HG02642 (cell line): Measurements from ENCODE around the gene GDPGP1.

Source experiments
- ATAC-seq: cut with Tn5 transposase; IDR thresholded peaks from one replicate; pipeline ENCODE4 v1.9.1; 2021; ENCODE audit warnings: mild to moderate bottlenecking; ENCODE audit not compliant: unreplicated experiment, poor library complexity

The GDPGP1 gene

DNA sequence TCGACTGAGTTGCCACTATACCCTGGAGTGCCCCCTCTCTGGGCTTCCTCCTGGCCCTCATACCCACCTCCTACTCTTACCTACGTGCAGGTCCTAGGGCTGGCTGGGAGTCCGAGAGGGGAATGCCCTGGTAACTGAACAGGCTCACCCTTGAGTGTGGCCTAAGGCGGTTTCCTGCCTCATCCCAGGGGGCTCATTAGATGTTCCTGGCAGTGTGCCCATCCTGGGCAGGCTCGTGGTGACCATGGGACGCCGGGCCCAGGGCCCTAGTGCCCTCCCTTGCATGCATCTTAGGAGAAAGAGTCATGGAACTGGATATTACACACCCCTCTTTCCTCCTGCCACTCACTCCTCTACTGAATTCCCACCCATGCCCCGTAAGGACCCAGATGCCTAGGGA, 30.1 kb upstream of the GDPGP1 start:
- no peak for ATAC-seq

DNA sequence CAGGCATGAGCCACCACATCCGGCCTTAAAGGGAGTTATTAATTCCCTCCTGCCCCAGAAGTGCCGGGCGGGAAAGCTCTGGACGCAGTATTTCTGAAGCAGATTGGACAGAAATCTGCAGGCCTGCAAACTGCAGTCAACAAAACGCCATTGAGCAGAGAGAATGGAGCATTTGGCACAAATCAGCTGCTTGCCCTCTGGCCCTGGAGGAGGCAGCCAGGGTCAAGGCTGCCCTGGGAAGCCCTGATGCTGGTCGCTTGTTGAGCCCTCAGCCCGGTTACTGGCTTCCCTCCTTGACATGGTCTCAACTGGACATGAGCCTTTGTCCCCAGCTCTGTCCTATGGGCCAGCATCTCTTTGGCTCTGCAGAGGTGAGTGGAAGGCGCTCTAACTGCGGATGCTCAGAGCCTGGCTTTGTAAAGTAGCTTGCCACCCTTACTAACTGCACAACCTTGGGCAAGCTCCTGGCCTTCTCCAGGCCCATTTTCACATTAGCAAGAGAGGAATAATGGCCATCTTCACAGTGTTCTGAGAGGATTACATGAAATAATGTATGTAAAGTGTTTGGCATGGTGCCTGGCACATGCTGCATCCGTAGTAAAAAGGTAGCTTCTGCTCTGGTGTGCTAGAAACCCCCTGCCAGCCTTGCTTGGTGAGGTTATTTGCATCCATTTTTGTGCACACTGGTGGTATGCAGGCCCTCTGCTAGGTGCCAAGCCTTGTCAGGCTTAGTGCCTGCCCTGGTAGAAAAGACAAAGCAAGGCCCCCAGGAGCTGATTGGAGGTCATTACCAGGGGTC, 28.8 kb upstream of the GDPGP1 start:
- no peak for ATAC-seq

DNA sequence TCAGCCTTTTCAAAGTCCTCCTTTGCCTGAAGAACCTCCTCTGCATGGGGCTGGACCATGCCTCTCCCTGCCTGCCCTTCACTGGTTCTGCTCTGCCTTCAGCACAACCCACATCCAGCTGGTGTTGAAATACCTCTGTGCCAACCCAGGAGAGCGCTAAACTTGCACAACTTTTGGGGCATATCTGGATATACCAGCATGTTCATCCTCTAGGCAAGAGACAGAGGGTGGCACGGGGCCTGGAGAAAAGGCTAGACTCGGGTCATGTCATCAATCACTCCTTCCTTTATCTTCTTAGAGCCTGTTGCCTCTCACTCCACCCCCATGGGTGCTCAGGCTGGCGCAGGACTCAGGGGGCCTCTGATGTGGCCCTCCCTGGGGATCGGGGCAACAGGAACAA, 28.1 kb upstream of the GDPGP1 start:
- ATAC-seq = no peak

DNA sequence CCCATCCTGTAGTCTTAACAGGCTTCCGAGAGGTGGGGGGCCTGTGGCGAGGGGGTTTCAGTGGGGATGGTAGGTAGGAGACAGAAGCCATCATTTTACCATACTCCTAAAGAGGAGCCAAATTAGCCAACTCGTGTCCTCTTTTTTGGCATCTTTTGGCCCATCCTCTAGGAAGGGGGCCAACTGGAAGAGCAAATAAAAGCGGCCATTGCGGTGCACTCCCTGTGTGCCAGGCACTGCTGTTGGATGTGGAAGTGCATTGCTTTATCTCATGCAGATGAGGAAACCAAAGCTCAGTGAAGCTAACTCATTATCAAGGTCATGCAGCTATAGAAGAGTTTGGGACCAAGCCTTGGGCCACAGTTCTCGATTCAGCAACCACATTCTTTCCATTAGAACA, 26.8 kb upstream of the GDPGP1 start:
- ATAC-seq = no peak

DNA sequence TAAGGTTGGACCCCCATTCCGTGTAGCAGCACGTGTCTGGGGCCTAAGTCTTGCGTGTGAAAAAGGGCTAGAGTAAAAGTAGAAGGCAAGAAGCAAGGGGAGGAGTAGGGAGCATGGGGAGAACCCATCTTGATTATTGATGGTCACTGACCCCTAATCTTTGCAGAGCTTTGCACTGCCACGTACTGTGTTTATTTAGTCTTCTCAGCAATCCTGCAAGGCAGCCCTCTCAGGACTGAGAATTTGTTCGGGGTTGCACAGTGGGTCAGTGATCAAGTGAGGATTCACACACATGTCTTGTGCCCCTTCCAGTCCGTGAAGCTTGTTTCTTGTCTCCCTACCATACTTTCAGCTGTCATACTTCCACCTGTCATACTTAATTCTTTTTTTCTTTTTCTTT, 25.7 kb upstream of the GDPGP1 start:
- no peak for ATAC-seq

DNA sequence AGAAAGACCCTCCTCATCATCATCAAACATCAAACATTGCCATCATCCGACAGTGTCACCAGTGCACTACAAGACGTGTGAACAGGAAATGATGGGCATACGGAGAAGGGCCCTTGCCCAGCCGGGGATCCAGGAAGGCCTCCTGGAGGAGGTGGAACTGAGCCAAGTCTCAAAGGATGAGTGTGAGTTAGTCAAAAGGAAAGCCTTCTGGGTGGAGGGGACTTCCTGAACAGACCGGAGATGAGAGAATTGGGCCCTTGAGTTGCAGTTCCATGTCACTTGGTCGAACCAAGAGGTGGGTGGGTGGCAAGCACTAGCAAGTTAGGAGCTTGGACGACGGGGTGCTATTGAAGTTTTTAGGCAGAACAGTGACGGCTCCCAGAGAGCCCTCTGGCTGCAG, 24.4 kb upstream of the GDPGP1 start:
- peak; percentile 72 for ATAC-seq

DNA sequence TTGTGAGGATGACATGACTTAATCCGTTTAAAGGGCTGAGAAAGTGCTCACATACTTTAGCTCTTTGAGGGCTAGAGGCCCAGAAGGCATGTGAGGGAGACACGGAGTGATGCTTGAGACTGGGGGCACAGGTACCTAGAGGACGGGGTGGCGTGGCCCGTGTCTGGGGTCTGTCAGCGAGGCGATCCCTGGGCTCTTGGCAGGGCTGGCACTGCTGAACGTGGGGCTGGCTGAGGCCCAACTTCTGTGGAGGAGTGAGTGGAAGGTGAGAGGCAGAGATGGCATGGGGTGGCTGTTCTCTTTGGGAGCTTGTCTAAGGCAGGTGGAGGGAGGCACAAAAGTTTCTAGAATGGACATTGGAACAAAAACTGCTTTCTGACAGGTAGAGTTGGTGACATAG, 23.4 kb upstream of the GDPGP1 start:
- no peak for ATAC-seq

DNA sequence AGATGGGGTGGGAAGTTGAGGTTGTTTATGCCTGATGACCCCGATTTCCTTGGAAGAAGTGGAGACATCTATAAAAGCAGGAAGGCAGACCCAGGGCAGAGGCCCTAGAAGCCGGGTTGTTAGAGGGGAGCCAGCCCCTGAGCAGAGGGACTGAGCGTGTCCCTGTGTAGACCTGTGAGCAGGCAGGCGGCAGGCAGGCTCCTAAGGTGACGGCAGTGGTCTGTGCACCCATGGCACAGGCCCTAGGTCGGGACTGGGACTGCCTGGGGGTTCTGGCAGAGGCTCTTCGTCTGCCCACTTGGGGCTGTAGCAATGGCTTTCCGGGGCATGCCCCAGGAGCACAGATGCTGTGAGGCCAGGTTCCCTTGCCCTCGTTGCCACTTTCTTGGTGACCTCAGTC, 23.0 kb upstream of the GDPGP1 start:
- ATAC-seq = no peak

DNA sequence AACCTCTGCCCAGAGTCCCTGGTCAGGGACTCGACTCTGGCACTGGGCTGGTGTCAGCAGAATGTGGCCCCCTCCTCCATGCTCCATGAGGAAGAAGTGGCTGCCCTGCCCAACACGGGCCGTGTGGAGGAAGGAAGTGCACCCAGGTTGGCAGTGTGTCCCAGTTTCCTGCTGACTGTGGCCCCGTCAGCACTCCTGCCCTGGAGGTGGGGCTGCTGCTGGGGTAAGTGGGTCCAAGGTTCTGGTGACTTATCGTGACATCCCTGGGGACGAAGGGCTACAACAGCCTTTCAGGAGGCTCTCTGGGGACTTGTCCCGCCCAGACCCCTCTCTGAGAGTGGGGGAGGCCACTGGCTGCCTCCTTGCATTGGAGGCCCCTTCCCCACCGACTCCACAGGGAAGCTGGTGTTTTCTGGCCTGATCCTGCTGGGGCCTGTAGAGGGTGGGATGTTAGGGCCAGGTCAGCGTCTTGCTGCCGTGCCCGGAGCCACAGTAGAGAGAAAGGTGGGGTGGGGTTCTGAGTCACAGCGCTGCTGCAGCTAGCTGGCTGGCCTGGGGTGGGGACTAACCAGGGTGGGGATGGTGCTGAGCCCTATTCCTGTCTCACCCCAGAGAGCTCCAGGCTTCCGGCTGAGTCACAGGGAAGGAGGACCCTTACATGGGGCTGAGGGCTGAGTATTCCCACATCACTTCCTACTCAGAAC, 22.4 kb upstream of the GDPGP1 start:
- no peak for ATAC-seq

DNA sequence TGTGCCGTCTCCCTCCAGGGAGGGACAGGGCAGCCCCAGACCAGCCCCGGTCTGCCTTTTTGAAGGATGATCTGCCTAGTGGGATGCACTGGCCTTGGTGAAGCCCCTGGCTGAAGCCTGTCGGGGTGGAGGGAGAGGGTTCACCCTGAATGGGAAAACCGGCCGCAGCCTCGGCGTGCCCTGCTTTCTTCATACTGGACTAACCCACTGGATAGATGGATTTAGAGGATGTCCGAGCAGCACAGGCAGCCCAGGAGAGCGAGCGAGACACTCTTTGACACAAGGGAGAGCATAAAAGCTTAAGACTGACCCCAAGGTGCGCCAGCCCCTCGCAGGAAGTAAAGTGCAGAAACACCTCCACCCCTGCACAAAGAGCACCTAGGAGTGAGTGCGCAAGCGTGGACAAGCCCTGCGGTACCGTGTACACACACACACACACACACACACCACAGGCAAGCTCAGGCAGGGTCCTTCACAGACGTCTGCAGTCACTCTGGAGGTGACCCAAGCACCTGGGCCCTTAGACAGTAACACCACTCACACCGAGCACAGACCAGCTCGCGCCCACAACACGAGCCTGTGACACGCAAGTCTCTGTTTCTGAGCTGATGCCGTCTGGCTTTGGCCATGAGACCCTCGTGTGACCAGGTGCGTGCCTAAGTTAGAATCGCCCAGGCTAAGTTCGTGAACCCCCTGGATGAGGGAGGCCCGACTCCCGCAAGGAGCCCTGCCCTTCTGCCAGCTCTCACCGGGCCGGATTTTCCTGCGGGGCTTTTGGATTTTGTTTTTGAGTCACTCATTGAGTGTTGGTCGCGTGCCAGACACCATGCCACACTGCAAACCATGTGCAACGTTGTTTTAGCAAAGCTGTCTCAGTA, 21.5 kb upstream of the GDPGP1 start:
- no peak for ATAC-seq

DNA sequence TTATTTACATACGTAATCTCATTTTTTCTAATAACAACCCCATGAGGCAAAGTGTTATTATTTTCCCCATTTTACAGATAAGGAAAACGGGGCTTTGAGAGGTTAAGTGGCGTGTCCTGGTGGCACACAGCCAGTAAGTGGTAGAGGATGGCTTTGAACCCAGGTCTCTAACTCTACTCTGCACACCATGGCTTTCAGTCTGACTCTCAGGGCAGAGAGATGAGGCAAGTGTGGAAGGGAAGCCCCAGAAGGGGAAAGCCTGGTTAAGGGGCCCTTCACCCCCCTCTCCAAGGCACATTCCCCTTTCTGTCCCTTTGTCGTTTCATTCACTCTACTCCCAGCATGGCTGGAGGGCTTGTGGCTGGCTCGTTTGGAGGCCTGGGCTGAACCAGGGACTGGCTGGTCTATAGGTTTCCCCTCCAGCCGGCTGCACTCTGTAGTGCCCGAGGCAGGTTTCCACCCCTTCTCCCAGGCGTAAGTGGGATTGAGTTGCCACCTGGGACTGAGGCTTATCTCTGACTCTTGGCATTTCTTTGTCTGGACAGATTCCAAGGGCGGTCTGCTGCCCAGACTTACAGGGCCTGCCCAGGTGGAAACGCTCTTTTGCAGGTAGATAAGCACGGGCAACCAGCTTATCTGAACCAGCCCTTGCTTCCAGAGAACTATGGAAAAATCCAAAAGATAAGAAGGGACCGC, 20.7 kb upstream of the GDPGP1 start:
- ATAC-seq = no peak

DNA sequence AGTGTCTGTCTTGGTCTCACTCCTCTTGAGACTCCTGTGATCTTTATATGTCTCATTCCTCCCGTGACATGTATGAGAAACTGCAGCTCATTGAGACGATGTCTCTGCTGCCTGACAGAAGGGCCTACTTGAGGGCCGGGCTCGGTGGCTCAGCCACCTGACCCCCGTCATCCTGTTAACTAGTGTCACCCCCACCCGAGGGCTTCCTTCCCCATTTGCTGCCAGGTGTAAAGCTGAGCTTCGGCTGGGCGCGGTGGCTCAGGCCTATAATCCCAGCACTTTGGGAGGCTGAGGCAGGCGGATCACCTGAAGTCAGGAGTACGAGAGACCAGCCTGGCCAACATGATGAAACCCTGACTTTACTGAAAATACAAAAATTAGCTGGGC, 20.2 kb upstream of the GDPGP1 start:
- no peak for ATAC-seq

DNA sequence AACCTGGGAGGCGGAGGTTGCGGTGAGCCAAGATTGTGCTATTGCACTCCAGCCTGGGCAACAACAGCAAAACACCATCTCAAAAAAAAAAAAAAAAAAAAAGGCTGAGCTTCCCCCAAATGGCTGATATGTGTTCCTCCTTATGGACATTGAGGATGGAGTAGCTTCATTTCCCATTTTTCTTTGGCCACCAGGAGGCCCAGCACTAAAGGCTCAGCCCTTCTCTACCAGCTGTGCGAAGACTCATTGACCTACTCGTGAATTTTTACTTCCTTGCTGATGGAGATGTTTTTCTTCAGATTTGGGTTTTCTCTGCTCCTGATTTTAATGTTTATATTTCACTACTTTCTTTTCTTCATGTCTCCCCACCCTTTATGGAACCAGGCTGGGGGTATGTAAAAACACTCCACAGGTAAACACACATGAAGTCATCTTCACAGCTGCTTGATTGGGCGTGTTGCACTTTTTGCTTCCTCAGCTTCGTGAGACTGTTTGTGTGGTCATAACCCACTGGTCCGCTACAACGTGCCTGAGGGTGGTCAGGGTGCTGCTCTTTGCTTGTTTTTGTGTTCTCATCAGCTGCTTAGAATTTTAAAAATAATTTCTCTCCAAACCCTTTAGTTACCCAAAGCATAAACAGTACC, 19.3 kb upstream of the GDPGP1 start:
- ATAC-seq = no peak

DNA sequence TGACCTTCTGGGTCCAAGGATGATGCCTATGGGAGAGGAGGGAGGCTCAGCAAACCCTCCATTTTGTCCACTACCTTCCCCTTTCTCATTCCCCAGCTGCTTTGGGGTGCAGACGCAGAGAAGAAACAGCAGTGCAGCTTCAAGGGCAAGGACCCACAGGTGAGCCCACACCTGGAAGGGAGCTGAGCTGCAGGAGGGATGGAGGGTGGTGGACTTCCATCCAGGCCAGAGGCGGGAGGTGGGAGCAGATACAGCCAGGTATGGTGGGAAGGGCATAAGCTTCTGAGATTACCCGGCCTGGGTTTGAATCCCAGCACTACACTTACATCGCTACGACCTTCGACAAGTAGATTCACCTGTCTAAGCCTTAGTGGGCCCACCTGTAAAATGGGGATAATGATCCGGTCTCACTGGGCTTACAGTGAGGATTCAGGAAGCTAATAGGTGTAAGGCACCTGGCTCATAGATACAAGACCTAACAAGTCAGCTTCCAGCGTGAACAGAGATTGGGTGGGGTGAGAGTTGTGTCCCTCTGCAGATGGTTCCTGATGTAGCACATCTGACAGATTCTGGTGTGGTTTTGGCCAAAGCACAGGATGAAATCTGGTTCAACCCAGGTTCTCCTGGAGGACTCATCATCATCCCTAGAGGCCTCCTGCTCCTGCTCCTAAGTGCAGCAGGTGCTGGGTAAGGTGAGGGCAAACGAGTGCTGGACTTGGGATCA, 16.2 kb upstream of the GDPGP1 start:
- no peak for ATAC-seq

DNA sequence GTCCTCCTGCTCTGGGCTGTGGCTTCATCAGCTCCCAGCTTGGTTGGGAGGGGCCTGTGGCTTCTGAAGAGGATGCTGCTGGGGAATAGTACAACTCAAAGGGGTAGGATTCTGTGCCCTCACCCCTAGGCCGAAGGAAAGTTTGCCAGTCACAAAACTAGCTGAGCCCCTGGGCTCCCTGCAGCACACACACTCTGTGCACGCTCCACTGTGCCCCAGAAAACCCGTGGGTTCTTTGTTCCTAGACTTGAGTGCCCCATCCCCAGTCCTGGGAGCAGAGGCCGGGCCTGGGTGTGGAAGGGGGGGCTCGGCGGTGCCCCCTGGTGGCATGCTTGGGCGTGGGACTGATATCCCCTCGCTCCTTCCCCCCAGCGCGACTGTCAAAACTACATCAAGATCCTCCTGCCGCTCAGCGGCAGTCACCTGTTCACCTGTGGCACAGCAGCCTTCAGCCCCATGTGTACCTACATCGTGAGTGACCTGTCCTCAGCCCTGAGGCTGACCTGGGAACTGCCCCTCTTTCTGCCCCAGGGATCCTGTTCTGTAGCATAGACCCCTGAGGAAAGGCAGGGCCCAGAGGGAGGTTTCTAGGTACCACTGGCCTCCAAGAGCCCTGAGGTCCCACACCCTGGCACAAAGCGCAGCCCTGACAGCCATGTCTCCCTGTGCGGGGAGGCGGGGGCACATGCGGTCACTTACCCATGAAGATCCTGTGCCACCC, 14.4 kb upstream of the GDPGP1 start:
- no peak for ATAC-seq

DNA sequence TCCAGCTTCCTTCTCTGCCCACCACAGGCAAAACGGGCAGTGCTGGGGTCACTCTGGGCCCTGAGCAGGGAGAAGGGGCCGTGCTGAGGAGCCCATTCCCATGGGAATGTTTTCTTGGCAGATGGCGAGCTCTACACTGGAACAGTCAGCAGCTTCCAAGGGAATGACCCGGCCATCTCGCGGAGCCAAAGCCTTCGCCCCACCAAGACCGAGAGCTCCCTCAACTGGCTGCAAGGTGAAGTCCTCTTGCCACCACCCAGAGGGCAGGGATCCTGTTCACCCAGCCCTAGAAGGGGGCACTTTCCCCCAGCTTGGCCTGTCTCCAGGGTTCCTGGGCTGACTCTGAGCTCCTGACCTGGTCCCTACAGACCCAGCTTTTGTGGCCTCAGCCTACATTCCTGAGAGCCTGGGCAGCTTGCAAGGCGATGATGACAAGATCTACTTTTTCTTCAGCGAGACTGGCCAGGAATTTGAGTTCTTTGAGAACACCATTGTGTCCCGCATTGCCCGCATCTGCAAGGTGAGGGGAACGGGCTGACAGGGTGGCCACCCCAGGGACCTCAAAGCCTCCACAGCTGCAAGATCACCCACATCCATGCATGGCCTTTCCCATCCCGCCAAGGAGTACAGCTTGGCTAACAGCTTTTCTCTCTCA, 12.6 kb upstream of the GDPGP1 start:
- ATAC-seq = no peak

DNA sequence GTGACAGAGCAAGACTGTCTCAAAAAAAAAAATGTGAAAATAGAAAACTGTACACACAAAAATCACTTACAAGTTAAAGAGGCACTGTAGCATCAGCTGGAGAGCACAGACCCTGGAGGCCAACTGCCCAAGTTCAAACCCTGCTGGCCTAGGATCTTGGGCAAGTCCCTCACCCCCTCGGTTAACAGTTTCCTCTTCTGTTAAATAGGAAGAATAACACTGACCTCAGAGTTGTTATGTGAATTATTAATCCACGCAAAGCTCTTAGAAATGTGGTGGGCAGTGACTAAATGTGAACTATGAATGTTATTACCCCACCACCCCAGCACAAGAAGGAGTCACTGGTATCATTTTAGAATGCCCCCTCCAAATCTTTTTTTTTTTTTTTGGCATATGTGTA, 11.5 kb upstream of the GDPGP1 start:
- no peak for ATAC-seq

DNA sequence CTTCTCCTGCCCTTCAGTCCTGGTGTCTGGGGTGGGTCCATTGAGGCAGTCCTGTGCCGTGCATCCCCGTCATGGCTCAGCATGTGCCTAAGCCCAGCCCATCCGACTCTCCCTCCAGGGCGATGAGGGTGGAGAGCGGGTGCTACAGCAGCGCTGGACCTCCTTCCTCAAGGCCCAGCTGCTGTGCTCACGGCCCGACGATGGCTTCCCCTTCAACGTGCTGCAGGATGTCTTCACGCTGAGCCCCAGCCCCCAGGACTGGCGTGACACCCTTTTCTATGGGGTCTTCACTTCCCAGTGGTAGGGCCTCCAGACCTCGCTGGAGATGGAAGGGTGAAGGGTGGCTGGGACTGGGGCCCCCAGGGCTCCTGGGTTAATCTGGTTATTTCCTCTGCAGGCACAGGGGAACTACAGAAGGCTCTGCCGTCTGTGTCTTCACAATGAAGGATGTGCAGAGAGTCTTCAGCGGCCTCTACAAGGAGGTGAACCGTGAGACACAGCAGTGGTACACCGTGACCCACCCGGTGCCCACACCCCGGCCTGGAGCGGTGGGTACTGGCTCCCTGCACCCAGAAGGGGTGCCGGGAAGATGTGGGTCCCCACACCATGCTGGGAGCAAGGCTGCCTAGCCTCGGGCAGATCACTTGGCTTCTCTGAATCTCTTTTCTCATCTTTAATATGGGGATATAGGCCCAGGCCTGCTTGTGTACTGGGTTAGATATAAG, 10.4 kb upstream of the GDPGP1 start:
- no peak for ATAC-seq
